Measurements from ENCODE around the gene SLC7A7. TPM values are rescaled to one million over a fixed set of nuclear protein-coding genes. Genes with fewer than 3 reads are reported as not detected.

SLC7A7 gene
- total and polyA plus RNA-seq, 2 of the 13 experiments (the other 11 are each of a cell fraction or from before 2014, with no cell fraction given) = 0.13 to 0.63 TPM

DNA sequence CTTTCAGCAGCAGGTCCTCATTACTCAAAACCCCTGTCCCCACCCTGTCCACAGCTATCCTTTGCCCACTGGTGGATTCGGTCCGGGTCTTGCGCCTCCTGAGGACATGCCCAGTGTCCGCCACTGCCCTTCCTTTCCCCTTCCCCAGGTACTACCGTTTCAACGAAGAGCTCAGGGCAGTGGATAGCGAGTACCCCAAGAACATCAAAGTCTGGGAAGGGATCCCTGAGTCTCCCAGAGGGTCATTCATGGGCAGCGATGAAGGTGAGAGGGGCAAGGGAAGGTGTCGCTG, 29.8 kb upstream of the SLC7A7 start:
- no peaks in the 10 kb centered on the region for H3K9me3 ChIP-seq (ENCODE audit: low read length)
- H3K79me2 ChIP-seq (ENCODE audit: insufficient read depth, low read length) = no peaks in the 10 kb centered on the region
- FAIRE-seq = no peak
- peaks cover 19% of the 10 kb centered on the region for H3K4me1 ChIP-seq (ENCODE audit: insufficient read depth, low read length)
- ATAC-seq = no peak
- ChIA-PET CTCF (ENCODE audit: low intra/inter-chr PET ratio, low total read pairs) (no interaction called here), POLR2A (interaction anchor here (0.8 kb wide), 1 partner anchor 23 kb away, joined by 3 read pairs; no protein-coding TSS in a partner anchor)
- in situ Hi-C loops (cut with HindIII; ENCODE audit: extremely low pct_ligation_motif_present, low pct_unique_long_range_greater_than_20kb) (loop anchor here (5.0 kb wide), 1 partner anchor 288 kb away; no protein-coding TSS in a partner anchor), intact Hi-C loops (cut with micrococcal nuclease; ENCODE audit: unreplicated experiment) (no loop called here)
- no peaks in the 10 kb centered on the region for H4K20me1 ChIP-seq (ENCODE audit: insufficient read depth, low read length)
- H2AFZ ChIP-seq (ENCODE audit: low read length) = no peak overlapping the region
- WGBS (ENCODE audit: low lambda C conversion rate) = 79% methylated on average over 9 of the region's 9 CpGs
- no TSS peak for BruUV-seq (replicated peaks)
- H3K4me2 ChIP-seq (ENCODE audit: low read depth, low read length) = no peak overlapping the region
- TF ChIP-seq ZNF317 (CRISPR knock-in tag; IDR thresholded peaks at IDR 0.05) = no peak
- TF ChIP-seq TP53 (CRISPR knock-in tag; conservative IDR thresholded peaks at IDR 0.05) = no peak
- no peak for TF ChIP-seq ZFAT (CRISPR knock-in tag; conservative IDR thresholded peaks at IDR 0.05)
- TF ChIP-seq NKX3-1 (CRISPR knock-in tag; IDR thresholded peaks at IDR 0.05) = no peak
- no peak for TF ChIP-seq ETV5 (CRISPR knock-in tag; IDR thresholded peaks at IDR 0.05; ENCODE audit: borderline replicate concordance)
- TF ChIP-seq, protein P1, sequence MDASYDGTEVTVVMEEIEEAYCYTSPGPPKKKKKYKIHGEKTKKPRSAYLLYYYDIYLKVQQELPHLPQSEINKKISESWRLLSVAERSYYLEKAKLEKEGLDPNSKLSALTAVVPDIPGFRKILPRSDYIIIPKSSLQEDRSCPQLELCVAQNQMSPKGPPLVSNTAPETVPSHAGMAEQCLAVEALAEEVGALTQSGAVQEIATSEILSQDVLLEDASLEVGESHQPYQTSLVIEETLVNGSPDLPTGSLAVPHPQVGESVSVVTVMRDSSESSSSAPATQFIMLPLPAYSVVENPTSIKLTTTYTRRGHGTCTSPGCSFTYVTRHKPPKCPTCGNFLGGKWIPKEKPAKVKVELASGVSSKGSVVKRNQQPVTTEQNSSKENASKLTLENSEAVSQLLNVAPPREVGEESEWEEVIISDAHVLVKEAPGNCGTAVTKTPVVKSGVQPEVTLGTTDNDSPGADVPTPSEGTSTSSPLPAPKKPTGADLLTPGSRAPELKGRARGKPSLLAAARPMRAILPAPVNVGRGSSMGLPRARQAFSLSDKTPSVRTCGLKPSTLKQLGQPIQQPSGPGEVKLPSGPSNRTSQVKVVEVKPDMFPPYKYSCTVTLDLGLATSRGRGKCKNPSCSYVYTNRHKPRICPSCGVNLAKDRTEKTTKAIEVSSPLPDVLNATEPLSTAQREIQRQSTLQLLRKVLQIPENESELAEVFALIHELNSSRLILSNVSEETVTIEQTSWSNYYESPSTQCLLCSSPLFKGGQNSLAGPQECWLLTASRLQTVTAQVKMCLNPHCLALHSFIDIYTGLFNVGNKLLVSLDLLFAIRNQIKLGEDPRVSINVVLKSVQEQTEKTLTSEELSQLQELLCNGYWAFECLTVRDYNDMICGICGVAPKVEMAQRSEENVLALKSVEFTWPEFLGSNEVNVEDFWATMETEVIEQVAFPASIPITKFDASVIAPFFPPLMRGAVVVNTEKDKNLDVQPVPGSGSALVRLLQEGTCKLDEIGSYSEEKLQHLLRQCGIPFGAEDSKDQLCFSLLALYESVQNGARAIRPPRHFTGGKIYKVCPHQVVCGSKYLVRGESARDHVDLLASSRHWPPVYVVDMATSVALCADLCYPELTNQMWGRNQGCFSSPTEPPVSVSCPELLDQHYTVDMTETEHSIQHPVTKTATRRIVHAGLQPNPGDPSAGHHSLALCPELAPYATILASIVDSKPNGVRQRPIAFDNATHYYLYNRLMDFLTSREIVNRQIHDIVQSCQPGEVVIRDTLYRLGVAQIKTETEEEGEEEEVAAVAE (CRISPR knock-in tag; IDR thresholded peaks at IDR 0.05; ENCODE audit: borderline replicate concordance) = no peak
- no peak for TF ChIP-seq ZNF430 (CRISPR knock-in tag; IDR thresholded peaks at IDR 0.05)
- TF ChIP-seq FOXA3 (CRISPR knock-in tag; IDR thresholded peaks at IDR 0.05) = no peak
- TF ChIP-seq, protein P2, sequence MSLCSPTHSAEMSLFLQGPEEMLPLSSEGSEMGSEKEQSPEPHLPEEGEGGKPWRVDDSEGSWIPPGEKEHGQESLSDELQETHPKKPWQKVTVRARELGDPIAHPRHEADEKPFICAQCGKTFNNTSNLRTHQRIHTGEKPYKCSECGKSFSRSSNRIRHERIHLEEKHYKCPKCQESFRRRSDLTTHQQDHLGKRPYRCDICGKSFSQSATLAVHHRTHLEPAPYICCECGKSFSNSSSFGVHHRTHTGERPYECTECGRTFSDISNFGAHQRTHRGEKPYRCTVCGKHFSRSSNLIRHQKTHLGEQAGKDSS (CRISPR knock-in tag; IDR thresholded peaks at IDR 0.05; ENCODE audit: borderline replicate concordance, low read depth) = no peak
- TF ChIP-seq SAP130 (CRISPR knock-in tag; IDR thresholded peaks at IDR 0.05; ENCODE audit: low read depth) = no peak
- TF ChIP-seq, protein P3, sequence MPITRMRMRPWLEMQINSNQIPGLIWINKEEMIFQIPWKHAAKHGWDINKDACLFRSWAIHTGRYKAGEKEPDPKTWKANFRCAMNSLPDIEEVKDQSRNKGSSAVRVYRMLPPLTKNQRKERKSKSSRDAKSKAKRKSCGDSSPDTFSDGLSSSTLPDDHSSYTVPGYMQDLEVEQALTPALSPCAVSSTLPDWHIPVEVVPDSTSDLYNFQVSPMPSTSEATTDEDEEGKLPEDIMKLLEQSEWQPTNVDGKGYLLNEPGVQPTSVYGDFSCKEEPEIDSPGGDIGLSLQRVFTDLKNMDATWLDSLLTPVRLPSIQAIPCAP (CRISPR knock-in tag; IDR thresholded peaks at IDR 0.05; ENCODE audit: low read depth) = no peak
- TF ChIP-seq ZNF484 (CRISPR knock-in tag; IDR thresholded peaks at IDR 0.05; ENCODE audit: borderline replicate concordance, low read depth) = no peak
- no peak for TF ChIP-seq CENPT (CRISPR knock-in tag; IDR thresholded peaks at IDR 0.05; ENCODE audit: low read depth)
- TF ChIP-seq ASH2L (IDR thresholded peaks at IDR 0.05; ENCODE audit: insufficient read length, low read depth, low read length) = no peak
- peaks cover 1 to 32% of the 10 kb centered on the region in 2 experiments; a peak in 4 of 5 replicates for H3K27me3 ChIP-seq (ENCODE audit: control insufficient read depth in 1 of 2, insufficient read depth in 2 of 2, low read length in 2 of 2)
- H3K36me3 ChIP-seq (replicated peaks in 1 of 2; ENCODE audit: control insufficient read depth in 1 of 2, insufficient read depth in 2 of 2, low read length in 2 of 2) = no peaks in the 10 kb centered on the region
- no peak for DNase-seq (ENCODE audit: low spot score)
- H3K4me3 ChIP-seq (replicated peaks in 1 of 3; ENCODE audit: insufficient read depth in 1 of 3, low read depth in 2 of 3, low read length in 3 of 3) = no peak overlapping the region
- H3K9ac ChIP-seq (ENCODE audit: insufficient read depth, low read depth, low read length) = no peak overlapping the region
- H3K27ac ChIP-seq (ENCODE audit: extremely low read length, insufficient read depth, low read length) = no peak overlapping the region

Data from HepG2 (cell line).